Kidney epithelial cell (primary cell): ENCODE data around the gene CAMSAP1. TPM values are rescaled to one million over a fixed set of nuclear protein-coding genes. Genes with fewer than 3 reads are reported as not detected.

Experiments used
- DNase-seq: peaks from one replicate; pipeline ENCODE4 v3.0.0-alpha.2; 2010; ENCODE audit warnings: low read depth
- H3K27me3 ChIP-seq: 2 replicates; pipeline ENCODE4 v1.6.0; 2011; ENCODE audit warnings: low read length; ENCODE audit not compliant: control insufficient read depth, insufficient read depth
- H3K36me3 ChIP-seq: 2 replicates; pipeline ENCODE4 v1.5.1; 2011; ENCODE audit warnings: low read length; ENCODE audit not compliant: control insufficient read depth, insufficient read depth
- H3K4me3 ChIP-seq: 2 replicates; pipeline ENCODE4 v1.5.1; 2011; ENCODE audit warnings: low read depth, mild to moderate bottlenecking, control low read depth, low read length
- total RNA-seq: library from RNA; depleted of rRNA; stranded (reverse); fragments of >200 nt; gene quantifications from 2 replicates; pipeline ENCODE4 v1.2.3, GENCODE V29; 2015
- TF ChIP-seq, protein P1 (sequence below): IDR thresholded peaks from 2 replicates; pipeline ENCODE4 v1.5.1; 2011; ENCODE audit warnings: mild to moderate bottlenecking, moderate library complexity, low read length, control low read depth, inconsistent platforms; ENCODE audit not compliant: insufficient read depth, poor library complexity, severe bottlenecking

Gene CAMSAP1
- total RNA-seq, 1 donor from 2014 or later = 70.4 TPM

DNA sequence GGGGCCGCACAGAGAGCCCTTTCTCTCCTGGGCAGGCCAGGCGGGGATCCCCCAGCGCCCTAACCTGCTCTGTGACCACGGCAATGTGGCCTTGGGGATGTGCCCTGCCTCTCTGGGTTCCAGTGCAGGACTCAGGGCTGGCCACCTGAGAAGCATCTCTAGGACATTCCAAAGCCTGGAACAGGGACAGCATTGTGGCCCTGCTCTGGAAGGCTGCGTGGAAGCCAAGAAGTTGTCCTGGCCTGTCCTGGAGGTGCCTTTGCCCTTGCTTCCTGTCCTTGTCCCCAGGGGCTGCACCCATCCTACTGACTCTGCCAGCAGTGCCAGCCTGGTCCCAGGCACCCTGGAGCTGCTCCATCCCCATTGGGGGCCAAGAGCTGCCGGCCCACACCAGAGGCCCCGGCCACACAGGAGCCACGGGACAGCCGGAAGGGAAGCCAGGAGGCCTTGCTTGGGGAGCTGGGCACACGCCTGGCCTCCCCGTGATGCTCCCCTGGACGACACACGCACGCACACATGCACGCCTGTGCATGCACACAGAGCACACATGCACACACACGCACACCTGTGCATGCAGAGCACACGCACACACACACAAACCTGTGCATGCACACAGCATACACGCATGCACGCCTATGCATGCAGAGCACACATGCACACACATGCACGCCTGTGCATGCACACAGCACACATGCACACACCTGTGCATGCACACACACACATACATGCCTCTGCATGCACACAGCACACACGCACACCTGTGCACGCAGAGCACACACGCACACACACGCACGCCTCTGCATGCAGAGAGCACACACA, 20.1 kb upstream of the CAMSAP1 start:
- Histone ChIP-seq H3K27me3 (no peaks in the 10 kb centered on the region), H3K36me3 (no peaks in the 10 kb centered on the region), H3K4me3 (no peak overlapping the region)
- TF ChIP-seq, protein P1, sequence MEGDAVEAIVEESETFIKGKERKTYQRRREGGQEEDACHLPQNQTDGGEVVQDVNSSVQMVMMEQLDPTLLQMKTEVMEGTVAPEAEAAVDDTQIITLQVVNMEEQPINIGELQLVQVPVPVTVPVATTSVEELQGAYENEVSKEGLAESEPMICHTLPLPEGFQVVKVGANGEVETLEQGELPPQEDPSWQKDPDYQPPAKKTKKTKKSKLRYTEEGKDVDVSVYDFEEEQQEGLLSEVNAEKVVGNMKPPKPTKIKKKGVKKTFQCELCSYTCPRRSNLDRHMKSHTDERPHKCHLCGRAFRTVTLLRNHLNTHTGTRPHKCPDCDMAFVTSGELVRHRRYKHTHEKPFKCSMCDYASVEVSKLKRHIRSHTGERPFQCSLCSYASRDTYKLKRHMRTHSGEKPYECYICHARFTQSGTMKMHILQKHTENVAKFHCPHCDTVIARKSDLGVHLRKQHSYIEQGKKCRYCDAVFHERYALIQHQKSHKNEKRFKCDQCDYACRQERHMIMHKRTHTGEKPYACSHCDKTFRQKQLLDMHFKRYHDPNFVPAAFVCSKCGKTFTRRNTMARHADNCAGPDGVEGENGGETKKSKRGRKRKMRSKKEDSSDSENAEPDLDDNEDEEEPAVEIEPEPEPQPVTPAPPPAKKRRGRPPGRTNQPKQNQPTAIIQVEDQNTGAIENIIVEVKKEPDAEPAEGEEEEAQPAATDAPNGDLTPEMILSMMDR = no peak
- DNase-seq = no peak

DNA sequence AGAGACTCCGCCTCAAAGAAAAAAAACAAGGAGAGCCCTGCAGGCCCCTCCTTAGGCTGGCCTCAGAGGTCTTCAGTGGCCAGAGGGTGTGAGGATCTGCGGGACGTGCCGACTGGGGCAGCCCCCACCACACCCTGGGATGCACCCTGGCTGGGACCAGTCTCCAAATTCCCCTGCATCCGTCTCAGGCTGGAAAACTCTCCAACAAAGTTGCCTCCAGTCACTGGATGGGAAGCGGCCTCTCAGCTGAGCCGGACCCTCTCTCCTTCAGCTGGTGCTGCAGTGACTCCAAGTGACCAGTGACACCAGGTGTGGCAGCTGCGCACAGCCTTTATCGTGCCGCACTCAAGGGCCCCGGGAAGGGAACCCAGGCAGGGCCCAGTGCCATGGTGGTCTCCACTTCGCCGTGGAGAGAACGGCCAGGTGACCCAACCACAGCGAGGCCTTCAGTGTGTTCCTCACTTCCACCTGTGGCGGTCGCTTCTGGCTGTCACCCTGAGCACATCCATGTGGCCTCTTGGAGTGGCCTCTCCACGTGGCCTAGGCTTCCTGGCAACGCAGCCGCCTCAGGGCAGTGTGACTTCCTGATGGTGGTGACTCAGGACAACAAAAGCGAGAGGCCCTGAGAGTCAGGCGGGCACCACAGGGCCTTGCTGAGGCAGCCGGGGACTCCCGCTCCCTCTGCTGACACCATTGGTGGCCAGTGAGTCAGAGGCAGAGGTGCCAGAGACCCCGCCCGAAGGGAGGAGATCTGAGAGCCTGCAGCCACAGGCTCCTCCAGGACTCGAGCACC, 19.3 kb upstream of the CAMSAP1 start:
- Histone ChIP-seq H3K36me3 (no peaks in the 10 kb centered on the region), H3K4me3 (no peak overlapping the region), H3K27me3 (no peaks in the 10 kb centered on the region)
- TF ChIP-seq, protein P1 = no peak
- DNase-seq = peak; percentile 65

DNA sequence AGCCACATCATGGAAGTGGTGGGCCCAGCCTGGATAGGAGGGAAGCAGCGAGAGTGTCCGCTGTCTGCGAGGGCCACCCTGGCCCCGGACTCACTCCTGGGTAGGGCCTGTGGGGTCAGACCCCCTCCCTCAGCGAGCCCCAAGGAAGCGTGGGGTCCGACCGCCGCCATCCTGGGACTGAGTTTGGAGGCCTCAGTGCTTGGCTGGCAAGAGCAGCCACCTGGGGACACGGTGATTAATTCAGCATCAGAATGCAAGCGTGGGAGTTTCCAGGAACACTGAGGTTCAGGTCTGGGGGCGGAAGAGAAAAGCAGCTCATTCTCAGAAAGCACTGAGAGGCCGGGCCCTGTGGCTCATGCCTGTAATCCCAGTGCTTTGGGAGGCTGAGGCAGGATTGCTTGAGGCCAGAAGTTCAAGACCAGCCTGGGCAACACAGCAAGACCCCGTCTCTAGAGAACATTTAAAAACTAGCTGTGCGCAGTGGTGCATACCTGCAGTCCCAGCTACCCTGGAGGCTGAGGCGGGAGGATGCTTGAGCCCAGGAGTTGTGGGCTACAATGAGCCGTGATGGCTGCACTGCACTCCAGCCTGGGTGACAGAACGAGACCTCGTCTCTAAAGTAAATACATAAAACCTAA, 18.3 kb upstream of the CAMSAP1 start:
- H3K36me3 ChIP-seq = no peaks in the 10 kb centered on the region
- DNase-seq = no peak

DNA sequence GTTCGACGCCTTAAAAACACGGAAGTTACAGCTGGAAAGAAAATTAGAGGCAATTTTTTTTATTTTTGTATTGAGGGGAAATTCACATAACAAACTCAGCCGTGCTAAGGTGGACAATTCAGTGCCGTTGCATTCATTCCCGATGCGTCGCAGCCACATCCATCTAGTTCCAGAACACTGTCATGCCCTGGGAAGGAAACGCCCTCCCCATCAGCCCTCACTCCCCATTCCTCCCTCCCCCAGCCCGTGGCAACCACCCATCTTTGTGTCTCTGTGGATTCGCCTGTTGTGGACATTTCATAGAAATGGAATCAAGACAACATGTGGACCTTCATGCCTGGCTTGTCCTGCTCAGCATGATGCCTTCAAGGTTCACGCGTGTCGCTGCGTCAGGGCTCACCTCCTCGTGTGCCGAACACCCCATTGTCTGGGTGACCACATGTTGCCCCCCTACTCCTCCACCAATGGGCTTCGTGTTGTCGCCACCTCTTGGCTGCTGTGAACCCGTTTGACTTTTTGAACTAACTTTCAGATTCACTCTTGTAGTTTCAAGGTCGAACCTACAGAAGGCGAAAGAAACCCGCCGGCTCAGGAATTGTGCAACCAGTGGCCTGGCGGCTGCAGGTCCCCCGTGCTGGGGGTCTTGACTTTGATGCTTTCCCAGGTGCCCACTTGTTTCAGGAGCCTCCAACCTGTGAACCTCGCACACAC, 17.4 kb upstream of the CAMSAP1 start:
- H3K4me3 ChIP-seq = no peak overlapping the region
- H3K27me3 ChIP-seq = no peaks in the 10 kb centered on the region
- TF ChIP-seq, protein P1 = no peak
- no peaks in the 10 kb centered on the region for H3K36me3 ChIP-seq
- no peak for DNase-seq

More for the DNA sequence above, 18.3 kb upstream of the CAMSAP1 start:
- H3K4me3 ChIP-seq = no peak overlapping the region
- TF ChIP-seq, protein P1 = no peak
- H3K27me3 ChIP-seq = no peaks in the 10 kb centered on the region

- DNase-seq = no peak
- TF ChIP-seq, protein P1 = no peak
- Histone ChIP-seq H3K27me3 (no peaks in the 10 kb centered on the region), H3K4me3 (no peak overlapping the region), H3K36me3 (no peaks in the 10 kb centered on the region)
These were observed 16.2 kb upstream of the CAMSAP1 start for GRCh38 chr9:135923508-135923907.
